Naive thymus-derived CD4-positive, alpha-beta T cell (primary cell): ENCODE results near the gene DDX11. TPM values are rescaled to one million over a fixed set of nuclear protein-coding genes. Genes with fewer than 3 reads are reported as not detected.
"Not testable (repeated sequence)": the region's sequence is repeated elsewhere in the genome, so short reads cannot be mapped to it uniquely, and the experiment has no call there.

ENCODE experiments used
- ATAC-seq: fragments of 150-1000 bp; cut with Tn5 transposase; 2 replicates; pipeline ENCODE4 v1.10.0; 2021; ENCODE audit warnings: mild to moderate bottlenecking, moderate library complexity
- CTCF ChIA-PET: fragments of 350-600 bp; sonication (Branson Sonifier 250); formaldehyde crosslinking; loops from one replicate; lab custom pipeline; 2021; ENCODE audit warnings: antibody characterized with exemption; lab: Charles Lee
- POLR2A ChIA-PET: fragments of 350-600 bp; sonication (Branson Sonifier 250); formaldehyde crosslinking; loops from one replicate; lab custom pipeline; 2021; ENCODE audit warnings: antibody characterized with exemption, inconsistent platforms; lab: Charles Lee
- DNase-seq, 9 donors: peaks; one replicate each; pipeline versions ENCODE4 v3.0.0 to v3.0.0-alpha.2; 2020 to 2022; ENCODE audit warnings: mixed read lengths in 1 of 9
- H3K27ac ChIP-seq: one replicate; pipeline ENCODE4 v1.7.0; 2013; ENCODE audit warnings: mild to moderate bottlenecking, low read depth, low read length, moderate library complexity
- H3K27me3 ChIP-seq, 2 donors: one replicate each; pipeline ENCODE4 v1.7.0; 2013; ENCODE audit warnings: low read length in 2 of 2, mild to moderate bottlenecking in 2 of 2, moderate library complexity in 2 of 2; ENCODE audit not compliant: control insufficient read depth in 2 of 2, insufficient read depth in 2 of 2
- H3K36me3 ChIP-seq, 3 experiments: 1 replicate in 2 of 3; 2 replicates in 1 of 3; pipeline ENCODE4 v1.7.0; 2013; ENCODE audit warnings: low read length in 3 of 3, mild to moderate bottlenecking in 3 of 3, moderate library complexity in 1 of 3; ENCODE audit not compliant: insufficient read depth in 3 of 3, control insufficient read depth in 2 of 3
- H3K4me1 ChIP-seq, 2 donors: one replicate each; pipeline ENCODE4 v1.7.0; 2013; ENCODE audit warnings: low read length in 2 of 2, mild to moderate bottlenecking in 2 of 2, moderate library complexity in 1 of 2; ENCODE audit not compliant: control insufficient read depth in 2 of 2, insufficient read depth in 2 of 2
- H3K4me3 ChIP-seq: 2 replicates; pipeline ENCODE4 v1.7.0; 2013; ENCODE audit warnings: mild to moderate bottlenecking, low read length
- H3K9me3 ChIP-seq, 3 experiments: 1 replicate in 2 of 3; 2 replicates in 1 of 3; pipeline ENCODE4 v1.7.0; 2013; ENCODE audit warnings: low read length in 3 of 3; ENCODE audit not compliant: control insufficient read depth in 2 of 3
- H3K27ac Mint-ChIP-seq, 9 donors: one replicate each; pipeline ENCODE4 v1.8.0; 2020 to 2022; ENCODE audit warnings: mixed read lengths in 9 of 9, mild to moderate bottlenecking in 8 of 9, moderate library complexity in 5 of 9, inconsistent platforms in 2 of 9
- H3K27me3 Mint-ChIP-seq, 5 donors: one replicate each; pipeline ENCODE4 v1.8.0; 2021 to 2022; ENCODE audit warnings: mixed read lengths in 5 of 5, mild to moderate bottlenecking in 1 of 5
- H3K36me3 Mint-ChIP-seq, 5 donors: one replicate each; pipeline ENCODE4 v1.8.0; 2020 to 2022; ENCODE audit warnings: mixed read lengths in 5 of 5, mild to moderate bottlenecking in 3 of 5, inconsistent platforms in 1 of 5
- H3K4me1 Mint-ChIP-seq, 7 donors: one replicate each; pipeline ENCODE4 v1.8.0; 2020 to 2022; ENCODE audit warnings: mixed read lengths in 7 of 7, mild to moderate bottlenecking in 3 of 7, inconsistent platforms in 1 of 7
- H3K4me3 Mint-ChIP-seq, 10 donors: one replicate each; pipeline ENCODE4 v1.8.0; 2020 to 2022; ENCODE audit warnings: mild to moderate bottlenecking in 10 of 10, mixed read lengths in 10 of 10, moderate library complexity in 6 of 10, inconsistent platforms in 2 of 10
- H3K9me3 Mint-ChIP-seq, 11 donors: one replicate each; pipeline ENCODE4 v1.8.0; 2020 to 2022; ENCODE audit warnings: mixed read lengths in 11 of 11, mild to moderate bottlenecking in 4 of 11, inconsistent platforms in 1 of 11, moderate library complexity in 1 of 11
- intact Hi-C, 2 donors: fragments of 100-400 bp; cut with micrococcal nuclease; formaldehyde crosslinking; loops; one replicate each; pipeline ENCODE4 v1.15.1; 2023
- polyA plus RNA-seq, 2 donors: library from polyadenylated mRNA; unstranded; fragments of 300-500 nt; fragmentation: Illumina TruSeq; gene quantifications; one replicate each; pipeline ENCODE4 v1.2.3, GENCODE V29; 2021
- total RNA-seq, 6 experiments: library from RNA in 5 of 6; stranded (reverse) in 5 of 6; gene quantifications; 1 replicate in 5 of 6; 2 replicates in 1 of 6; pipeline ENCODE4 v1.2.3 and lab custom pipeline; 2021 to 2026

Gene DDX11
- total and polyA plus RNA-seq, 7 experiments from 2014 or later, result 1.5 to 123 (median 49.3) TPM

- no peak for DNase-seq
- ChIA-PET CTCF (no interaction called here), POLR2A (no interaction called here)
Observed at GRCh38 chr12:31041033-31041564, 32.6 kb upstream of the DDX11 start.

GRCh38 chr12:31050143-31050542 is 23.5 kb upstream of the DDX11 start:
- CTCF ChIA-PET, intact Hi-C loops, H3K4me1 ChIP-seq, H3K27me3 ChIP-seq, ATAC-seq, H3K4me3 Mint-ChIP-seq, DNase-seq, H3K36me3 ChIP-seq, H3K36me3 Mint-ChIP-seq, H3K27ac ChIP-seq, H3K9me3 ChIP-seq, H3K27ac Mint-ChIP-seq, H3K9me3 Mint-ChIP-seq, H3K4me3 ChIP-seq, POLR2A ChIA-PET: not testable (repeated sequence)
- Mint-ChIP-seq H3K27me3 (peaks cover 0 to 15% (median 3%) of the 10 kb centered on the region in 5 donors), H3K4me1 (peaks cover 0 to 13% (median 0%) of the 10 kb centered on the region in 7 donors)

More at GRCh38 chr12:31041033-31041564, 32.6 kb upstream of the DDX11 start:
- Histone ChIP-seq H3K27ac (no peak overlapping the region), H3K4me1 (no peaks in the 10 kb centered on the region), H3K36me3 (no peaks in the 10 kb centered on the region), H3K4me3 (no peak overlapping the region), H3K27me3 (no peaks in the 10 kb centered on the region), H3K9me3 (no peaks in the 10 kb centered on the region)
- no peak overlapping the region for H3K4me3 Mint-ChIP-seq
- no peak overlapping the region for H3K27ac Mint-ChIP-seq
- intact Hi-C loops, result no loop called here
- no peak for ATAC-seq
- H3K36me3 Mint-ChIP-seq, result no peaks in the 10 kb centered on the region
- peaks cover 0 to 3% (median 0%) of the 10 kb centered on the region in 7 donors for H3K4me1 Mint-ChIP-seq
- peaks cover 0 to 16% (median 8%) of the 10 kb centered on the region in 5 donors for H3K27me3 Mint-ChIP-seq
- peaks cover 0 to 3% (median 0%) of the 10 kb centered on the region in 11 donors for H3K9me3 Mint-ChIP-seq

DNA sequence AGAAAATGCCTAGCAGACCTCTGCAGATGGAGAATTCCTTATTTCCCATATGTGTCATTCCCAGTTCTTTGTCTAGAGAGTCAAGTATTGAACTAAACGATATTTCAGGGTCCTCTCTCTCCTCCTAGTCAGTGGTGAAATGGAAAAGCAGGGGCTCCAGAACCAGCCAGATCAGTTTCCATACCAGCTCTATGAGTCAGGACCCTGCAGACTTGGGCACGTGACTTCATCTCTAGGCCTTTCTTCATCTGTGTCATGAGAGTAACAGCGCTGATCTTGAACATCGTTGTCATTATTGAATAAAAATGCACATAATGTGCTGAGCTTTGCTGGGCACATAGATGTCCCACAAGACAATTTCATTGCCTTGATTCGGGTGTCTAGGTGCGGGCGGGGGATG is 23.1 kb upstream of the DDX11 start:
- H3K4me3 Mint-ChIP-seq, H3K27ac ChIP-seq, H3K27me3 ChIP-seq, H3K4me1 ChIP-seq, H3K36me3 ChIP-seq, ATAC-seq, H3K36me3 Mint-ChIP-seq, DNase-seq, H3K4me3 ChIP-seq, POLR2A ChIA-PET, H3K9me3 ChIP-seq, H3K9me3 Mint-ChIP-seq, H3K27ac Mint-ChIP-seq, CTCF ChIA-PET, intact Hi-C loops: not testable (repeated sequence)
- H3K27me3 Mint-ChIP-seq, result peaks cover 0 to 12% (median 0%) of the 10 kb centered on the region in 5 donors
- H3K4me1 Mint-ChIP-seq, result peaks cover 0 to 13% (median 0%) of the 10 kb centered on the region in 7 donors

DNA sequence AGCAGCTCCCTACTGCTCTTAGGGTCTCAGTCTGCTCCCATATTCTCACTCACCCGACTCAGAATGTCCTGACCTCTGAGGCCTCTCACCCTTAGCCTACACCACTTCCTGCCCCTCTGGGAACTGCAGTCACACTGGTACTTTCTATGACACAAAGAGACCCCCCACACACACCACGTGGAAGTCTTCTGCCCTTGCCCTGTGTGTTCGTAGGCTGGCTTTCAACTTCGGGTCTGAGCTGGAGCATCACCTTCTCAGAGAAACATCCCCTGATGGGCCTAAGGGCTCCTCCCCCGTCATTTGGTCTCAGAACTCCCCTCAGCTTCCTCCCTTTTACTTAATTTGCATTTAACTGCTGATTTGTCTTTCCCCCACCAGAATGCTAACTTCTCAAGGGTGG is 22.0 kb upstream of the DDX11 start:
- H3K4me1 Mint-ChIP-seq, result peaks cover 0 to 13% (median 0%) of the 10 kb centered on the region in 7 donors
- H3K27ac Mint-ChIP-seq, result peak overlapping the region in 1 of 9 donors; percentile 20
- H3K4me1 ChIP-seq, CTCF ChIA-PET, DNase-seq, POLR2A ChIA-PET, H3K9me3 ChIP-seq, H3K27me3 ChIP-seq, H3K4me3 Mint-ChIP-seq, ATAC-seq, intact Hi-C loops, H3K4me3 ChIP-seq, H3K36me3 ChIP-seq, H3K36me3 Mint-ChIP-seq, H3K27ac ChIP-seq, H3K9me3 Mint-ChIP-seq: not testable (repeated sequence)
- H3K27me3 Mint-ChIP-seq, result peaks cover 0 to 12% (median 0%) of the 10 kb centered on the region in 5 donors

DNA sequence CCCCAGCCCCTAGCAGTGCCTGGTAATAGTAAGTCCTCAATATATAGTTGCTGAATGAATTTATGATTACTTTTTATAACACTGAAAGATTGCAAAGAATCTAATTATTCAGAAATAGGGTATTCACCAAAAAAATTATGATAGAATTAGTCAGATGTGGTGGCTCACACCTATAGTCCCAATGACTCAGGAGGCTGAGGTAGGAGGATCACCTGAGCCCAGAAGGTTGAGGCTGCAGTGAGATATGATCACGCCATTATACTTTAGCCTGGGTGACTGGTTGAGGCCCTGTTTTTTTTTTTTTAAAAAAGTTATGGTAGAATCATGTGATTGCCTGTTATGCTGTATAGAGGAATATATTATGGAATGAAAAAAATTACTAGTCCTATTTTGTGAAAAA is 21.5 kb upstream of the DDX11 start:
- H3K4me1 Mint-ChIP-seq, result peaks cover 0 to 13% (median 0%) of the 10 kb centered on the region in 7 donors
- H3K4me3 Mint-ChIP-seq, POLR2A ChIA-PET, H3K4me1 ChIP-seq, CTCF ChIA-PET, H3K27ac Mint-ChIP-seq, H3K36me3 Mint-ChIP-seq, DNase-seq, H3K9me3 ChIP-seq, ATAC-seq, intact Hi-C loops, H3K36me3 ChIP-seq, H3K27ac ChIP-seq, H3K27me3 ChIP-seq, H3K4me3 ChIP-seq, H3K9me3 Mint-ChIP-seq: not testable (repeated sequence)
- peaks cover 0 to 12% (median 0%) of the 10 kb centered on the region in 5 donors for H3K27me3 Mint-ChIP-seq

DNA sequence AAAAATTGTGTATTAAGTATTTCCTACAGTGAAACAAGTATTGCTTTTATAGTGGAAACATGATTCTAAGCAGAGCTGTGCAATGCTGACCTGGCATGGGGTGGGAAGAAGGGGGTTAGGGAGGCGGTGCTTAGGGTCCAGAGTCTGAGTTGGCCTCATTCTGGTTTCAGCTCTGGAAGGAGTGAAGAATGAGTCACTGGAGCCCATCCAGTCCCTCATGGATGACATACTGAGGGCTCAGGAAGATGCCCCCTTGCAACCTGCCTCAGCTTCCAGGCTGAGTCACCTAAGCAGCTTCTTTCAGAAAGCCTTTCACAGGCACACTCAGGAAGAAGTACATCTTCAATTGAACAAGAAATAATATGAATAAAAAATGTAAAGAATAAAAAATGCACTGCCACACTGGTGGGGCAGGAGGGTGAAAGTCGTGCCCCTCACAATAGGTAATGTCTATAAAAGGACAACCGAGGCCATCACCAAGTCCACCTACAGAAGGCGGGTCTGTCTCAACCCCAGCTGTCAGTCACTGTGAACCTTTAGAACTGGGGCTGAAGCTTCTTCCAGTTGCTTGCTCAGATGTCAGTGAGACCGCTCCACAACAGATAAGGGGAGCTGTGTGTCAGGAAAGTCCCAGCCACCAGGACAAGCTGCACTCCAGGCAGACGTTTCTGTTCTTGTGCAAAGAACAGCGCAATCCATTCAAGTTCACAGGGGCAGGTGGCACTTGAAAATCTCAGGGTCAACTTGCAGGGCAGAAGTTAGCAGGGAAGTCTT is 20.8 kb upstream of the DDX11 start:
- H3K36me3 ChIP-seq, H3K27me3 ChIP-seq, H3K9me3 ChIP-seq, H3K9me3 Mint-ChIP-seq, intact Hi-C loops, POLR2A ChIA-PET, H3K36me3 Mint-ChIP-seq, H3K27ac ChIP-seq, H3K4me3 ChIP-seq, ATAC-seq, DNase-seq, H3K4me3 Mint-ChIP-seq, H3K4me1 ChIP-seq: not testable (repeated sequence)
- Mint-ChIP-seq H3K27ac (peak overlapping the region in 1 of 9 donors; percentile 56), H3K27me3 (peaks cover 0 to 17% (median 0%) of the 10 kb centered on the region in 5 donors), H3K4me1 (peaks cover 0 to 13% (median 0%) of the 10 kb centered on the region in 7 donors)
- CTCF ChIA-PET, result interaction anchor here (0.5 kb wide), 1 partner anchor 583 kb away, joined by 3 read pairs; no protein-coding TSS in a partner anchor
